Measurements from ENCODE around the gene SPC24. TPM values are rescaled to one million over a fixed set of nuclear protein-coding genes. Genes with fewer than 3 reads are reported as not detected.

SPC24 gene
- total and polyA plus RNA-seq, 9 of the 15 experiments (the other 6 are each of a cell fraction or from before 2014, with no cell fraction given): 18.2 to 154 (median 60.9) TPM

DNA sequence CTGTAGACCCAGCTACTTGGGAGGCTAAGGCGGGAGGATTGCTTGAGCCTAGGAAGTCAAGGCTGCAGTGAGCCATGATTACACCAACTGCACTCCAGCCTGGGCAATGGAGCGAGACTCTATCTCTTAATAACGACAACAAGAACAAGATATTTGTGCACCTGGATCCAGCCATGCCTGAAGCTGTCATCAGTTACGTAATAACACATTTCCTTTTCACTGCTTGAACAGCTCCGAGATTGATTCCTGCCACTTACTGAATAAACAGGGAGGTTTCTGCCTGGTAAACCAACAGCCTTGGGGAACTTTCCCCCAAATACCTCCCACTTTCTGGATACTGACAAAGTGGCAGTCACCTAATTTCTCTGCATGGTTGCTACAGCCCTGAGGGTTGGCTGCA is 36.4 kb upstream of the SPC24 start (continued):
- TF ChIP-seq HINFP (tag; conservative IDR thresholded peaks at IDR 0.05; ENCODE audit: low read depth): no peak
- TF ChIP-seq HDAC6 (IDR thresholded peaks at IDR 0.05; ENCODE audit: low read depth, low read length): no peak
- TF ChIP-seq, protein P1, sequence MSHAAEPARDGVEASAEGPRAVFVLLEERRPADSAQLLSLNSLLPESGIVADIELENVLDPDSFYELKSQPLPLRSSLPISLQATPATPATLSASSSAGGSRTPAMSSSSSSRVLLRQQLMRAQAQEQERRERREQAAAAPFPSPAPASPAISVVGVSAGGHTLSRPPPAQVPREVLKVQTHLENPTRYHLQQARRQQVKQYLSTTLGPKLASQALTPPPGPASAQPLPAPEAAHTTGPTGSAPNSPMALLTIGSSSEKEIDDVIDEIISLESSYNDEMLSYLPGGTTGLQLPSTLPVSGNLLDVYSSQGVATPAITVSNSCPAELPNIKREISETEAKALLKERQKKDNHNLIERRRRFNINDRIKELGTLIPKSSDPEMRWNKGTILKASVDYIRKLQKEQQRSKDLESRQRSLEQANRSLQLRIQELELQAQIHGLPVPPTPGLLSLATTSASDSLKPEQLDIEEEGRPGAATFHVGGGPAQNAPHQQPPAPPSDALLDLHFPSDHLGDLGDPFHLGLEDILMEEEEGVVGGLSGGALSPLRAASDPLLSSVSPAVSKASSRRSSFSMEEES (CRISPR knock-in tag; IDR thresholded peaks at IDR 0.05): no peak
- 0 out of 2 replicates have a peak, but pooled peaks have one; percentile 37 for TF ChIP-seq ADNP (tag; IDR thresholded peaks at IDR 0.05)
- no peak for TF ChIP-seq ZHX1 (conservative IDR thresholded peaks at IDR 0.05; ENCODE audit: low read length)
- no peak for TF ChIP-seq TEAD2 (tag; IDR thresholded peaks at IDR 0.05)
- no peak for TF ChIP-seq TAL1 (IDR thresholded peaks at IDR 0.05)
- no peak for TF ChIP-seq ZNF316 (IDR thresholded peaks at IDR 0.05)
- TF ChIP-seq, protein P2, sequence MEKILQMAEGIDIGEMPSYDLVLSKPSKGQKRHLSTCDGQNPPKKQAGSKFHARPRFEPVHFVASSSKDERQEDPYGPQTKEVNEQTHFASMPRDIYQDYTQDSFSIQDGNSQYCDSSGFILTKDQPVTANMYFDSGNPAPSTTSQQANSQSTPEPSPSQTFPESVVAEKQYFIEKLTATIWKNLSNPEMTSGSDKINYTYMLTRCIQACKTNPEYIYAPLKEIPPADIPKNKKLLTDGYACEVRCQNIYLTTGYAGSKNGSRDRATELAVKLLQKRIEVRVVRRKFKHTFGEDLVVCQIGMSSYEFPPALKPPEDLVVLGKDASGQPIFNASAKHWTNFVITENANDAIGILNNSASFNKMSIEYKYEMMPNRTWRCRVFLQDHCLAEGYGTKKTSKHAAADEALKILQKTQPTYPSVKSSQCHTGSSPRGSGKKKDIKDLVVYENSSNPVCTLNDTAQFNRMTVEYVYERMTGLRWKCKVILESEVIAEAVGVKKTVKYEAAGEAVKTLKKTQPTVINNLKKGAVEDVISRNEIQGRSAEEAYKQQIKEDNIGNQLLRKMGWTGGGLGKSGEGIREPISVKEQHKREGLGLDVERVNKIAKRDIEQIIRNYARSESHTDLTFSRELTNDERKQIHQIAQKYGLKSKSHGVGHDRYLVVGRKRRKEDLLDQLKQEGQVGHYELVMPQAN (IDR thresholded peaks at IDR 0.05; ENCODE audit: borderline replicate concordance): no peak
- no peak for TF ChIP-seq ZNF143 (CRISPR knock-in tag; IDR thresholded peaks at IDR 0.05)
- no peak for TF ChIP-seq ZFP1 (CRISPR knock-in tag; IDR thresholded peaks at IDR 0.05)
- TF ChIP-seq ZNF24 (IDR thresholded peaks at IDR 0.05): no peak
